GM12864 (cell line): ENCODE data around the gene TBR1.
A peak's percentile ranks its signal among the peaks of the same experiment; 100 is the strongest.

ENCODE experiments used
- DNase-seq: peaks from one replicate; pipeline ENCODE4 v3.0.0-alpha.2; 2011; ENCODE audit warnings: low read depth
- H3K4me3 ChIP-seq: 2 replicates; pipeline ENCODE4 v1.5.1; 2011; ENCODE audit warnings: mild to moderate bottlenecking, low read depth, low read length, control low read depth
- CTCF ChIP-seq: IDR thresholded peaks from 2 replicates; pipeline ENCODE4 v1.5.1; 2011; ENCODE audit warnings: low read depth, mild to moderate bottlenecking, moderate library complexity, low read length, control low read depth, inconsistent platforms; ENCODE audit errors: missing control alignments

TBR1 gene

GRCh38 chr2:161412346-161412745 lies 3.8 kb upstream of the TBR1 start:
- TF ChIP-seq CTCF, result no peak
- no peak overlapping the region for H3K4me3 ChIP-seq
- DNase-seq, result no peak

GRCh38 chr2:161414042-161415033 lies 1.8 kb upstream of the TBR1 start:
- H3K4me3 ChIP-seq, result peak overlapping the region; percentile 42
- DNase-seq, result no peak
- TF ChIP-seq CTCF, result peak; percentile 9

DNA sequence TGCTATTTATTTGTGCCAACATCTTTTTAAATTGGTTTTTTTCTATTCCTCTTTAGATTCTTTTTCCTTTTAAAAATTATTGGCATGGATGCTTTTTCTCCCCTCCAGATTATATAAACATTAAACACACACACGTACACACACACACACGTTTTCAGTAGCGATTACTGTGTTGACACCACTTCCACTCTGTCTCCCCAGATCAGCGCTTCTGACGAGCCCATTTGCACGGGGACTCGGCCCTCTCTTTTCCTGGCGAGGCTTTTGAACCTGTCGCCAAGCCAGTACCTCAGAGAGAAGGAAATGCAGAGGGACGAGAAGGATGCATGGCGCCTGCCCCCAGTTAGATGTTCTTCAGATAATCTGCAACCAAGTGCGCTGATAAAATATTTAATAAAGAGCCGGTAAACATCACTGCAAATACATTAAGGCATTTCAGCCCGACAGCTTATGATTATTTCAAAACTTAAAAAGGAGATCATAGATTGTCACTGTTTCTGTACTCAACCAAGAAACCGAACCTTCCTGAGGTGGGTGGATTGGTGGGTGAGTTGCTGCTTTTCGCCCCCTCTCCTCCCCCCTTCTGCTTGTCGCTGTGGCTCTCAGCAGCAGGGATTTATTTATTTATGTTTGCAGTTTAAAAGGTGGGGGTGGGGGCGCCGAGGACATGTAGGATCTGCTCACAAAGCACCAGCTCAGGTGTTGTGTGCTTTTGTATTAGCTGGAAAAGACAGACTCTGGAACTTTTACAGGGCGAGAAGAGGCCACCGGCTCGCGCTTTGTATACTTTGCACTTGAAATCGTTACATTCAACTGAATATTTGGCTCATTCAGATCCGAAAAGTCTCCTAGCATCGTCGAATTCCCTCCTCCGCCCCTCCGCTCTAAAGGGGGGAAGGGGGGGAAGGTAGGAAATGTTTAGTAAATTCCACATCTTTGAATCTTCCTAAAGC lies 787 bp upstream of the TBR1 start:
- TF ChIP-seq CTCF, result no peak
- DNase-seq, result no peak
- peak overlapping the region; percentile 42 for H3K4me3 ChIP-seq

DNA sequence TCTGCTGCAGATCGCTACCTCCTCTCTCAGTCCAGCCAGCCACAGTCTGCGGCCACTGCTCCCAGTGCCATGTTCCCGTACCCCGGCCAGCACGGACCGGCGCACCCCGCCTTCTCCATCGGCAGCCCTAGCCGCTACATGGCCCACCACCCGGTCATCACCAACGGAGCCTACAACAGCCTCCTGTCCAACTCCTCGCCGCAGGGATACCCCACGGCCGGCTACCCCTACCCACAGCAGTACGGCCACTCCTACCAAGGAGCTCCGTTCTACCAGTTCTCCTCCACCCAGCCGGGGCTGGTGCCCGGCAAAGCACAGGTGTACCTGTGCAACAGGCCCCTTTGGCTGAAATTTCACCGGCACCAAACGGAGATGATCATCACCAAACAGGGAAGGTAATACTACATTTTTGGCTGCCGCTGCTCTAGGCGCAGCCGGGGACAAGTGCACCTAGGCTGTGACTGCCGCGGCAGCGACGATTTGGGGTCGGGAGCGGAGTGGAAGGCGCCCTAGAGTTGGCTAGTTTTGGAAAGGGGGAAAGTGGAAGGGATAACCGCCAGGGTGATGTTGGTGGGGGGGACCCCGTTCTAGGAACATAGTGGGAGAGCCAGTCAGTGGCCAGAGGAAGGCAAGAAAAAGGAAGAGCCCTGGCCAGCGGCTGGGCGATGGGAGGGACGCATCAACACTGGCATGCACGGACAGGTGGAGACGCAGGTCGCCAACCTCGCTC lies 776 bp downstream of the TBR1 start:
- no peak overlapping the region for H3K4me3 ChIP-seq
- TF ChIP-seq CTCF, result no peak
- DNase-seq, result no peak

GRCh38 chr2:161417438-161418274 lies 1.6 kb downstream of the TBR1 start:
- no peak overlapping the region for H3K4me3 ChIP-seq
- no peak for DNase-seq

More at GRCh38 chr2:161417438-161418274, 1.6 kb downstream of the TBR1 start:
- TF ChIP-seq CTCF, result no peak
